HepG2 (cell line): ENCODE measurements around the gene PDP2. TPM values are rescaled to one million over a fixed set of nuclear protein-coding genes. Genes with fewer than 3 reads are reported as not detected.
A peak's percentile ranks its signal among the peaks of the same experiment; 100 is the strongest.

Experiments
- CENPX ChIP-seq: sonication (generic); formaldehyde crosslinking; IDR thresholded peaks from 2 replicates; pipeline ENCODE4 v1.9.0; 2021; ENCODE audit warnings: mild to moderate bottlenecking, missing genetic modification reagents, moderate library complexity
- FOXM1 ChIP-seq: sonication (generic); formaldehyde crosslinking; IDR thresholded peaks from 2 replicates; pipeline ENCODE4 v1.5.0; 2020; ENCODE audit warnings: missing genetic modification reagents
- KLF16 ChIP-seq, 2 experiments: sonication (generic) in 1 of 2; formaldehyde crosslinking in 1 of 2; IDR thresholded peaks; 2 replicates each; pipeline versions ENCODE4 v1.6.1 to v1.8.0; 2016 to 2023; ENCODE audit warnings: missing genetic modification reagents in 2 of 2, missing compliant biosample characterization in 1 of 2
- NFE2L2 ChIP-seq: fragments of 150-350 bp; IDR thresholded peaks from 2 replicates; pipeline ENCODE4 v1.6.1; 2014; ENCODE audit warnings: low read length
- PITX1 ChIP-seq: sonication (generic); formaldehyde crosslinking; IDR thresholded peaks from 2 replicates; pipeline ENCODE4 v1.5.1; 2020; ENCODE audit warnings: mild to moderate bottlenecking, missing genetic modification reagents
- ZBTB7A ChIP-seq: sonication (generic); formaldehyde crosslinking; IDR thresholded peaks from 2 replicates; pipeline ENCODE4 v1.8.0; 2022; ENCODE audit warnings: mild to moderate bottlenecking, missing genetic modification reagents
- ZFP36 ChIP-seq: fragments of 150-350 bp; IDR thresholded peaks from 2 replicates; pipeline ENCODE4 v1.6.1; 2018; ENCODE audit warnings: borderline replicate concordance, low read length, low read depth; ENCODE audit not compliant: partially characterized antibody
- ZNF275 ChIP-seq: sonication (generic); formaldehyde crosslinking; IDR thresholded peaks from 2 replicates; pipeline ENCODE4 v1.8.0; 2022; ENCODE audit warnings: missing genetic modification reagents, mild to moderate bottlenecking, inconsistent platforms, borderline replicate concordance
- ZNF281 ChIP-seq: sonication (generic); formaldehyde crosslinking; IDR thresholded peaks from 2 replicates; pipeline ENCODE4 v1.4.0; 2020; ENCODE audit warnings: missing genetic modification reagents, borderline replicate concordance
- ZNF687 ChIP-seq: sonication (generic); formaldehyde crosslinking; IDR thresholded peaks from 2 replicates; pipeline ENCODE4 v1.5.1; 2020; ENCODE audit warnings: mild to moderate bottlenecking, missing genetic modification reagents, moderate library complexity
- ZSCAN22 ChIP-seq: sonication (generic); formaldehyde crosslinking; IDR thresholded peaks from 2 replicates; pipeline ENCODE4 v1.4.0; 2020; ENCODE audit warnings: mild to moderate bottlenecking, missing genetic modification reagents
- polyA plus RNA-seq, 8 experiments: library from polyadenylated mRNA; depleted of rRNA in 3 of 8; stranded (reverse) in 7 of 8; unstranded in 1 of 8; fragments of >200 nt; fragmentation: Illumina TruSeq in 4 of 8; extraction: Trizol in 4 of 8; gene quantifications; 2 replicates each; pipeline versions ENCODE4 v1.2.1 to v1.2.3, GENCODE V29; 2011 to 2016; ENCODE audit warnings: low read depth in 4 of 8, missing spikeins in 1 of 8, mixed read lengths in 1 of 8; ENCODE audit not compliant: insufficient read depth in 1 of 8
- total RNA-seq, 5 experiments: library from RNA; depleted of rRNA; stranded (reverse); fragments of >200 nt; fragmentation: Illumina TruSeq; extraction: Trizol; gene quantifications; 2 replicates each; pipeline ENCODE4 v1.2.3, GENCODE V29; 2016; ENCODE audit warnings: low read depth in 1 of 5

The PDP2 gene
- total and polyA plus RNA-seq, 2 of the 13 experiments (the other 11 are each of a cell fraction or from before 2014, with no cell fraction given), result 12.8 to 15.8 TPM

GRCh38 chr16:66918803-66919568 is 38.7 kb downstream of the PDP2 start, which contains the start of gene CDH16 (continued):
- peak; percentile 43 for TF ChIP-seq ZNF687 (CRISPR knock-in tag)
- no peak for TF ChIP-seq CENPX
- no peak for TF ChIP-seq NFE2L2
- TF ChIP-seq ZNF275, result no peak
- TF ChIP-seq ZSCAN22 (CRISPR knock-in tag), result peak; percentile 97
- 0 out of 2 replicates have a peak, but pooled peaks have one; percentile 7 for TF ChIP-seq ZBTB7A (CRISPR knock-in tag)
- peak; percentile 80 for TF ChIP-seq ZNF281
- no peak for TF ChIP-seq ZFP36
- no peak for TF ChIP-seq FOXM1 (CRISPR knock-in tag)
- TF ChIP-seq KLF16 (CRISPR knock-in tag; IDR thresholded peaks at IDR 0.05), result 0 out of 4 replicates have a peak, but pooled peaks of 1 of the 2 experiments have one; percentile 26
- peak; percentile 53; the same call in 1 of the 2 replicates for TF ChIP-seq PITX1 (CRISPR knock-in tag)
